IMR-90 (cell line): ENCODE measurements around the gene METTL1. TPM values are rescaled to one million over a fixed set of nuclear protein-coding genes. Genes with fewer than 3 reads are reported as not detected.

Experiments
- ATAC-seq: fragments of 200-7000 bp; cut with Tn5 transposase; 2 replicates; pipeline ENCODE4 v1.9.1; 2020; ENCODE audit warnings: low read depth, mild to moderate bottlenecking, moderate library complexity
- BruUV-seq: library from RNA; stranded (reverse); fragments of 400-500 nt; replicated peaks from 2 replicates; lab custom pipeline; 2021; lab: Mats Ljungman, UMichigan
- CTCF ChIA-PET: fragments of 300-600 bp; formaldehyde crosslinking; extraction: SDS; loops from one replicate; lab custom pipeline; 2021; ENCODE audit warnings: antibody characterized with exemption; lab: Yijun Ruan, JAX
- POLR2A ChIA-PET: fragments of 300-600 bp; sonication (Branson Sonifier 250); formaldehyde crosslinking; loops from one replicate; lab custom pipeline; 2022; ENCODE audit warnings: antibody characterized with exemption; ENCODE audit not compliant: unreplicated experiment; lab: Charles Lee
- DNase-seq: peaks from one replicate; pipeline ENCODE4 v3.0.0; 2013
- H2AFZ ChIP-seq: replicated peaks from 2 replicates; pipeline ENCODE3; 2013; ENCODE audit warnings: low read length, mild to moderate bottlenecking; ENCODE audit not compliant: poor library complexity
- H2AK5ac ChIP-seq: 2 replicates; pipeline ENCODE4 v1.6.1; 2013; ENCODE audit warnings: low read depth, low read length, inconsistent platforms
- H2AK9ac ChIP-seq: replicated peaks from 2 replicates; pipeline ENCODE3; 2013; ENCODE audit warnings: mild to moderate bottlenecking, low read depth, low read length, moderate library complexity; ENCODE audit not compliant: poor library complexity
- H2BK120ac ChIP-seq: 2 replicates; pipeline ENCODE4 v1.6.1; 2013; ENCODE audit warnings: low read depth, low read length, inconsistent platforms
- H2BK15ac ChIP-seq: 3 replicates; pipeline ENCODE4 v1.6.1; 2013; ENCODE audit warnings: low read depth, low read length, inconsistent platforms
- H2BK20ac ChIP-seq: 2 replicates; pipeline ENCODE4 v1.6.1; 2013; ENCODE audit warnings: low read depth, mild to moderate bottlenecking, inconsistent platforms, low read length, moderate library complexity
- H2BK5ac ChIP-seq: 2 replicates; pipeline ENCODE4 v1.6.1; 2013; ENCODE audit warnings: mild to moderate bottlenecking, low read depth, low read length, inconsistent platforms; ENCODE audit not compliant: poor library complexity, severe bottlenecking
- H3K14ac ChIP-seq: replicated peaks from 2 replicates; pipeline ENCODE4 v1.6.1; 2013; ENCODE audit warnings: low read depth, low read length, inconsistent platforms
- H3K18ac ChIP-seq: 2 replicates; pipeline ENCODE4 v1.6.1; 2013; ENCODE audit warnings: low read depth, low read length, control low read depth
- H3K23ac ChIP-seq: 2 replicates; pipeline ENCODE4 v1.6.1; 2013; ENCODE audit warnings: low read depth, low read length, inconsistent platforms
- H3K27ac ChIP-seq: 2 replicates; pipeline ENCODE4 v1.5.1; 2013; ENCODE audit warnings: mild to moderate bottlenecking, control low read depth, low read length; ENCODE audit not compliant: insufficient read depth
- H3K27me3 ChIP-seq: 2 replicates; pipeline ENCODE4 v1.6.1; 2013; ENCODE audit warnings: low read length; ENCODE audit not compliant: control insufficient read depth, insufficient read depth
- H3K36me3 ChIP-seq: 2 replicates; pipeline ENCODE4 v1.6.1; 2013; ENCODE audit warnings: low read length, mixed read lengths; ENCODE audit not compliant: control insufficient read depth, insufficient read depth
- H3K4ac ChIP-seq: 2 replicates; pipeline ENCODE4 v1.6.1; 2013; ENCODE audit warnings: low read depth, low read length, inconsistent platforms
- H3K4me1 ChIP-seq: 2 replicates; pipeline ENCODE4 v1.6.1; 2013; ENCODE audit warnings: low read length, mixed read lengths; ENCODE audit not compliant: control insufficient read depth, insufficient read depth
- H3K4me2 ChIP-seq: 2 replicates; pipeline ENCODE4 v1.6.1; 2013; ENCODE audit warnings: low read depth, mild to moderate bottlenecking, control low read depth, low read length, moderate library complexity
- H3K4me3 ChIP-seq: 2 replicates; pipeline ENCODE4 v1.5.1; 2013; ENCODE audit warnings: low read depth, mild to moderate bottlenecking, control low read depth, low read length, moderate library complexity; ENCODE audit not compliant: insufficient read depth
- H3K56ac ChIP-seq: 2 replicates; pipeline ENCODE4 v1.6.1; 2013; ENCODE audit warnings: low read length, inconsistent platforms; ENCODE audit not compliant: insufficient read depth; ENCODE audit errors: extremely low read depth
- H3K79me1 ChIP-seq, 2 experiments: 2 replicates each; pipeline ENCODE4 v1.6.1; 2013; ENCODE audit warnings: low read length in 2 of 2, inconsistent platforms in 1 of 2, low read depth in 1 of 2
- H3K9ac ChIP-seq: 2 replicates; pipeline ENCODE4 v1.6.1; 2013; ENCODE audit warnings: low read depth, low read length, control low read depth
- H3K9me1 ChIP-seq: 2 replicates; pipeline ENCODE4 v1.6.1; 2013; ENCODE audit warnings: low read length, inconsistent platforms; ENCODE audit not compliant: insufficient read depth
- H3K9me3 ChIP-seq: 2 replicates; pipeline ENCODE4 v1.6.1; 2013; ENCODE audit warnings: low read length; ENCODE audit not compliant: control insufficient read depth, insufficient read depth
- H4K20me1 ChIP-seq: 2 replicates; pipeline ENCODE4 v1.6.1; 2013; ENCODE audit warnings: low read length, inconsistent platforms; ENCODE audit not compliant: insufficient read depth
- H4K5ac ChIP-seq: 2 replicates; pipeline ENCODE4 v1.6.1; 2013; ENCODE audit warnings: mild to moderate bottlenecking, low read depth, low read length, control low read depth
- H4K8ac ChIP-seq, 2 experiments: 2 replicates each; pipeline ENCODE4 v1.6.1; 2013; ENCODE audit warnings: low read depth in 2 of 2, low read length in 2 of 2, control low read depth in 1 of 2, inconsistent platforms in 1 of 2
- H4K91ac ChIP-seq: 2 replicates; pipeline ENCODE4 v1.6.1; 2013; ENCODE audit warnings: low read depth, low read length, inconsistent platforms; ENCODE audit not compliant: insufficient read depth
- ELK1 ChIP-seq: fragments of 150-350 bp; IDR thresholded peaks from 2 replicates; pipeline ENCODE4 v1.6.1; 2016; ENCODE audit warnings: low read depth, mild to moderate bottlenecking, low read length, moderate library complexity, borderline replicate concordance
- MXI1 ChIP-seq: IDR thresholded peaks from 2 replicates; pipeline ENCODE4 v1.6.1; 2012; ENCODE audit warnings: low read depth, mild to moderate bottlenecking, low read length, moderate library complexity, borderline replicate concordance
- SMC3 ChIP-seq: fragments of 150-350 bp; IDR thresholded peaks from 2 replicates; pipeline ENCODE4 v1.6.1; 2016; ENCODE audit warnings: low read depth, mild to moderate bottlenecking, antibody characterized with exemption, low read length, moderate library complexity
- WGBS, 2 experiments: methylation state at CpG; one replicate each; pipeline versions ENCODE4 v1.1.5 to v1.1.7; 2013; ENCODE audit warnings: missing lambda C conversion rate in 2 of 2; ENCODE audit not compliant: insufficient read length in 1 of 2; ENCODE audit errors: extremely low coverage in 2 of 2; 5-methylcytosine and 5-hydroxymethylcytosine counted together
- dilution Hi-C: fragments of 300-500 bp; cut with HindIII; formaldehyde crosslinking; loops from one replicate; pipeline ENCODE4 v1.14.3; 2018; ENCODE audit warnings: low sequenced_read_pairs; ENCODE audit not compliant: unreplicated experiment
- in situ Hi-C: fragments of 300-500 bp; cut with MboI; formaldehyde crosslinking; loops from 3 replicates; pipeline ENCODE4 v1.14.3; 2019; ENCODE audit warnings: low sequenced_read_pairs, inconsistent platforms, mixed read lengths
- intact Hi-C: fragments of 100-400 bp; cut with micrococcal nuclease; formaldehyde crosslinking; loops from 2 replicates; pipeline ENCODE4 v1.10.0; 2022
- polyA plus RNA-seq, 3 experiments: library from polyadenylated mRNA; depleted of rRNA; stranded (reverse); fragments of >200 nt; gene quantifications; 2 replicates each; pipeline ENCODE4 v1.2.3, GENCODE V29; 2012; ENCODE audit warnings: low replicate concordance in 1 of 3
- total RNA-seq: library from RNA; depleted of rRNA; stranded (reverse); fragments of >200 nt; gene quantifications from 2 replicates; pipeline ENCODE4 v1.2.3, GENCODE V29; 2012

The METTL1 gene
- total and polyA plus RNA-seq, 2 of the 4 experiments (the other 2 are of a cell fraction) = 12.4 to 27.5 TPM

DNA sequence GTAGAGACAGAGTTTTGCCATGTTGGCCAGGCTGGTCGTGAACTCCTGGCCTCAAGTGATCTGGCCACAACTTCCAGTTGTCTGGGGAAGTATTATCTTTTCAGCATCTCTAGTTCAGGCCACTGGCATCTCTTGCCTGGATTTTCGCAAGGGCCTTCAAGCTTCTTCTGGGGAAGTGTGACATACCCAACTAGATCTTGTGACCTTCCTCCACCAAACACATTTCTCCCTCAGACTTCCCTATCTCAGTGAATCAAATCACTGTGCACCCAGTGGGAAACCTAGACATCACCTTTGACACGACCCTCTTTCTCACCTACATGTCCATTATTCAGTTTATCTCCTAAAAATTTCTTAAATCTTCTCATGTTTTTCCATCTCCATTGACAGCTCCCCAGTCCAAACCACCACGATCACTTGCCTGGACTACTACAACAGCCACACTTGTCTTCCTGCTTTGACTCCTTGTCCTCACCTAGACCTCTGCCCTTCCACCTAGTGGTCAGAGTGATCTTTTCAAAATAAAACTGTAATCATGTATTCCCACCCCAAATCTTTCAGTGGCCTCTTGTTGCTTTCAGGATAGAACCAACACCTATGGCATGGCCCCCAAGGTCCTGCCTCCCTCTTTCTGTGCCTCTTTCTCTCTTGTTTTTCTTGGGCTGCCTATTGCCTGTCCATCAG lies 3.8 kb upstream of the METTL1 start:
- H3K9me3 ChIP-seq = no peaks in the 10 kb centered on the region
- WGBS, 2 experiments = 38% methylated on average over 1 of the region's 4 CpGs; no CpG with 5 or more reads in 1 of the 2 experiments
- H3K79me1 ChIP-seq = peaks cover 15 to 28% of the 10 kb centered on the region in 2 experiments; a peak in 3 of 4 replicates
- H3K36me3 ChIP-seq = peaks cover 6% of the 10 kb centered on the region
- no peaks in the 10 kb centered on the region for H4K20me1 ChIP-seq
- ChIA-PET POLR2A (no interaction called here), CTCF (interaction anchor here (1.2 kb wide), 1 partner anchor 16 kb away, joined by 3 read pairs; no protein-coding TSS in a partner anchor)
- no peak overlapping the region for H2AK5ac ChIP-seq
- H3K4me1 ChIP-seq = 0 out of 2 replicates have a peak, but pooled peaks cover 3% of the 10 kb centered on the region
- BruUV-seq = no TSS peak
- H2BK5ac ChIP-seq = no peak overlapping the region
- H3K9me1 ChIP-seq = peaks cover 9% of the 10 kb centered on the region
- no peaks in the 10 kb centered on the region for H3K27me3 ChIP-seq
- no peak overlapping the region for H2BK20ac ChIP-seq
- no peak overlapping the region for H3K18ac ChIP-seq
- no peak overlapping the region for H3K9ac ChIP-seq
- ATAC-seq (no peak), DNase-seq (no peak)
- H3K4me2 ChIP-seq = no peak overlapping the region
- H3K23ac ChIP-seq = no peak overlapping the region
- H3K4ac ChIP-seq = no peak overlapping the region
- no peak overlapping the region for H3K56ac ChIP-seq
- no peak overlapping the region for H3K27ac ChIP-seq
- H3K4me3 ChIP-seq = no peak overlapping the region
- H4K8ac ChIP-seq = no peak overlapping the region
- H3K14ac ChIP-seq = no peak overlapping the region
- no peak overlapping the region for H4K5ac ChIP-seq
- H2BK120ac ChIP-seq = no peak overlapping the region
- no peak overlapping the region for H4K91ac ChIP-seq
- dilution Hi-C loops (no loop called here), intact Hi-C loops (no loop called here), in situ Hi-C loops (no loop called here)
- no peak overlapping the region for H2AK9ac ChIP-seq
- H2AFZ ChIP-seq = no peak overlapping the region
- TF ChIP-seq ELK1 = no peak
- no peak for TF ChIP-seq SMC3
- no peak for TF ChIP-seq MXI1
- H2BK15ac ChIP-seq = no peak overlapping the region
